SIG-M5 treated with dmso at 0.1 percent for 504 hours (cell line): ENCODE measurements around the gene BSPRY.

Experiments
- DNase-seq: peaks from one replicate; lab custom pipeline; 2025; ENCODE audit not compliant: unreplicated experiment; lab: John Stamatoyannopoulos, UW

BSPRY gene

GRCh38 chr9:113341712-113342410 lies 7.5 kb upstream of the BSPRY start:
- DNase-seq = peak; percentile 63

- DNase-seq = no peak
Measured at GRCh38 chr9:113343732-113344231, 5.6 kb upstream of the BSPRY start.

GRCh38 chr9:113345190-113345589 lies 4.2 kb upstream of the BSPRY start:
- DNase-seq = no peak

GRCh38 chr9:113345671-113346070 lies 3.7 kb upstream of the BSPRY start:
- DNase-seq = no peak

- DNase-seq = no peak
Measured at GRCh38 chr9:113348437-113348836, 904 bp upstream of the BSPRY start.

GRCh38 chr9:113349066-113349444 lies 286 bp upstream of the BSPRY start:
- no peak for DNase-seq

GRCh38 chr9:113350107-113350661 lies 843 bp downstream of the BSPRY start:
- no peak for DNase-seq

- peak; percentile 65 for DNase-seq
Measured at GRCh38 chr9:113350937-113351336, 1.6 kb downstream of the BSPRY start.

- no peak for DNase-seq
Measured at GRCh38 chr9:113352006-113352405, 2.7 kb downstream of the BSPRY start.

GRCh38 chr9:113352411-113352810 lies 3.1 kb downstream of the BSPRY start:
- DNase-seq = no peak

GRCh38 chr9:113355040-113355596 lies 5.8 kb downstream of the BSPRY start:
- peak; percentile 16 for DNase-seq

GRCh38 chr9:113356686-113357292 lies 7.4 kb downstream of the BSPRY start:
- DNase-seq = no peak

- no peak for DNase-seq
Measured at GRCh38 chr9:113359385-113359784, 10.0 kb downstream of the BSPRY start.

- DNase-seq = no peak
Measured at GRCh38 chr9:113360242-113360842, 11.0 kb downstream of the BSPRY start.

- DNase-seq = no peak
Measured at GRCh38 chr9:113361304-113362018, 12.1 kb downstream of the BSPRY start.

- DNase-seq = no peak
Measured at GRCh38 chr9:113363336-113363735, 14.0 kb downstream of the BSPRY start.

GRCh38 chr9:113364951-113365350 lies 15.6 kb downstream of the BSPRY start:
- DNase-seq = no peak

- peak; percentile 35 for DNase-seq
Measured at GRCh38 chr9:113365652-113366051, 16.3 kb downstream of the BSPRY start.

- no peak for DNase-seq
Measured at GRCh38 chr9:113368348-113368981, 19.1 kb downstream of the BSPRY start.
